Measurements from ENCODE around the gene MARK4. TPM values are rescaled to one million over a fixed set of nuclear protein-coding genes. Genes with fewer than 3 reads are reported as not detected.

MARK4 gene
- total RNA-seq (10 to 100 TPM; 14.2 to 53.3 (median 43.1) TPM), polyA plus RNA-seq (10 to 100 TPM; 24.6 to 51.5 TPM)
- long read RNA-seq, donor 1, partial matches to known transcripts = 13 of 21 reads
- long read RNA-seq, donor 1, other reads (novel, unspliced or antisense) = 8 of 21 reads
- long read RNA-seq, donor 2, partial matches to known transcripts = 12 of 14 reads
- long read RNA-seq, donor 2, other reads (novel, unspliced or antisense) = 0 of 14 reads
- long read RNA-seq, donor 3, transcript MARK4-201 (17 exons, 3,573 nt) = major isoform, 9 of 66 reads
- long read RNA-seq, donor 3, partial matches to known transcripts = 52 of 66 reads
- long read RNA-seq, donor 3, other reads (novel, unspliced or antisense) = 5 of 66 reads

DNA sequence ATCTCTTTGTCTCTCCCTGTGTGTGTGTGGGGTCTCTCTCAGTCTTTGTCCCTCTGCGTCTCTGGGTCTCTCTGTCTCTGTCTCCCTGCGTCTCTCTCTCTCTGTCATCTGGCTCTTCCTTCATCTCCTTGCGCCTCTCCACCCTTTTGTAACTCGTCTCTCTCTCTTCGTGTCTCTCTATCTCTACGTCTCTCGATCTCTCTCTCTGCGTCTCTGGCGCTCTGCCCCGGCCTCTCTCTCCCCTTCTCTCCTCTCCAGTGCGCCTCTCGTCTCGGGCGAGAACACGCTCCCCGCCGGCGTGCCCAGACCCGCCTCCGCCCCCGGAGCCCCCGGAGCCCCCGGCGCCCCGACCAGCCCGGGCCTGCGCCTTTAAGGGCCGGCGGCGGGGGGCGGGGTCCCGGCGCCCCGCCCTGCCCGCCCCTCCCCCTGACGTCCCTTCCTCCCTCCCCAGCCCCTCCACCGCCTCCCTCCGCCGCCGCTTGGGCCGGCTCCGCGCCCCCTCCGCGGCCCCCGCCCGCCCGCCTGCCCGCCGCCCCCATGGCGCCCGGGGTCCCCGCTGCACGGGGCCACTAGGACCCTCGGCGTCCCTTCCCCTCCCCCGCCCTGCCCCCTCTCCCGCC, at the start of gene MARK4:
Gene MARK4 (plus strand): TSS at position 440 of the 620 bp plus-strand sequence. CDS start 318 bp downstream, outside the sequence.
- H3K4me3 ChIP-seq = peak within 1 kb of the TSS; percentile 98
- H3K27me3 ChIP-seq = no peaks in the 10 kb centered on the region
- H3K4me1 ChIP-seq (ENCODE audit: insufficient read depth) = peaks cover 11% of the 10 kb centered on the region
- peak within 1 kb of the TSS; percentile 49 to 79 for H3K27ac ChIP-seq
- TF ChIP-seq EP300 (IDR thresholded peaks at IDR 0.05) (no peak), POLR2A (IDR thresholded peaks at IDR 0.05) (no peak)
- TF ChIP-seq, protein P1, sequence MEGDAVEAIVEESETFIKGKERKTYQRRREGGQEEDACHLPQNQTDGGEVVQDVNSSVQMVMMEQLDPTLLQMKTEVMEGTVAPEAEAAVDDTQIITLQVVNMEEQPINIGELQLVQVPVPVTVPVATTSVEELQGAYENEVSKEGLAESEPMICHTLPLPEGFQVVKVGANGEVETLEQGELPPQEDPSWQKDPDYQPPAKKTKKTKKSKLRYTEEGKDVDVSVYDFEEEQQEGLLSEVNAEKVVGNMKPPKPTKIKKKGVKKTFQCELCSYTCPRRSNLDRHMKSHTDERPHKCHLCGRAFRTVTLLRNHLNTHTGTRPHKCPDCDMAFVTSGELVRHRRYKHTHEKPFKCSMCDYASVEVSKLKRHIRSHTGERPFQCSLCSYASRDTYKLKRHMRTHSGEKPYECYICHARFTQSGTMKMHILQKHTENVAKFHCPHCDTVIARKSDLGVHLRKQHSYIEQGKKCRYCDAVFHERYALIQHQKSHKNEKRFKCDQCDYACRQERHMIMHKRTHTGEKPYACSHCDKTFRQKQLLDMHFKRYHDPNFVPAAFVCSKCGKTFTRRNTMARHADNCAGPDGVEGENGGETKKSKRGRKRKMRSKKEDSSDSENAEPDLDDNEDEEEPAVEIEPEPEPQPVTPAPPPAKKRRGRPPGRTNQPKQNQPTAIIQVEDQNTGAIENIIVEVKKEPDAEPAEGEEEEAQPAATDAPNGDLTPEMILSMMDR (IDR thresholded peaks at IDR 0.05) = no peak
- no peaks in the 10 kb centered on the region for H3K36me3 ChIP-seq
- intact Hi-C loops (cut with DNase I) = no loop called here
- peak; percentile 59 to 75 (median 70) for DNase-seq
- WGBS, 3 donors = 0 to 2% (median 1%) methylated on average over 33 to 58 of the region's 58 CpGs
- H3K9me3 ChIP-seq = no peaks in the 10 kb centered on the region

DNA sequence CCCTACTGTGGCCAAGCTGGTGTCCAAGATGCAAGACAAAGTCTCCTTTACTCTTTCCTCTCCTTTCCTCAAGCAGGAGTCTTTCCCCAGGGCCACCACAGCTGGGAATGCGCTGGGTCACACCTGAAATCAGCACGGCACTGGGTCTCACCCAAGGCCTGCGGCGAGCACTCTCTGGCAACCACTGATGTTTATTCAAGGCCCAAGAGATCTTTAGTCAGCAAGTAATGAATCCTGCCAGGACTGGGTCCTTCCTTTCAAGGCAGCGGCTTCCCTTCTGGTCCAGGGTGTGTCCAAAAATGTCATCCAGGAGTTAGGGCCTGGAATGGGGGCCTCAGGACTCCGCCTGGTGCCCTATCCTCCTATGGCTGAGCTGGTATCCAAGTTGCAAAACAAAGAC, 48.4 kb upstream of the MARK4 start:
- no peak for DNase-seq
- Histone ChIP-seq H3K4me3 (no peak overlapping the region), H3K27ac (no peak overlapping the region), H3K9me3 (no peaks in the 10 kb centered on the region), H3K27me3 (no peaks in the 10 kb centered on the region), H3K36me3 (no peaks in the 10 kb centered on the region), H3K4me1 (ENCODE audit: insufficient read depth) (no peaks in the 10 kb centered on the region)
- 91 to 96% (median 91%) methylated on average over 6 of the region's 6 CpGs for WGBS, 3 donors
- intact Hi-C loops (cut with DNase I) = no loop called here
- TF ChIP-seq EP300 (IDR thresholded peaks at IDR 0.05) (no peak), POLR2A (IDR thresholded peaks at IDR 0.05) (no peak)
- TF ChIP-seq, protein P1 (IDR thresholded peaks at IDR 0.05) = no peak

DNA sequence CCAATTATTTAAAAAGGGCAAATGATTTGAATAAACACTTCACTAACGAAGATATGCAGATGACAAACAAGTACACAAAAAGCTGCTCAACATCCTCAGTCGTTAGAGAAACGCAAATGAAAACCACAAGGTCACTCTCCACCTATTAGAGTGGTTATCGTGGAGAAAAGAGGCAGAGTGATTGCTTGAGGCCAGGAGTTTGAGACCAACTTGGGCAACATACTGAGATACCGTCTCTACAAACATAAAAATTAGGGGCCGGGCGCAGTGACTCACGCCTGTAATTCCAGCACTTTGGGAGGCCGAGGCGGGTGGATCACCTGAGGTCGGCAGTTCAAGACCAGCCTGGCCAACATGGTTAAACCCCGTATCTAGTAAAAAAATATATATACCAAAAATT, 45.3 kb upstream of the MARK4 start:
- DNase-seq = no peak
- Histone ChIP-seq H3K9me3 (no peaks in the 10 kb centered on the region), H3K27me3 (no peaks in the 10 kb centered on the region), H3K36me3 (no peaks in the 10 kb centered on the region), H3K27ac (no peak overlapping the region), H3K4me3 (no peak overlapping the region), H3K4me1 (ENCODE audit: insufficient read depth) (no peaks in the 10 kb centered on the region)
- TF ChIP-seq EP300 (IDR thresholded peaks at IDR 0.05) (no peak), POLR2A (IDR thresholded peaks at IDR 0.05) (no peak)
- TF ChIP-seq, protein P1 (IDR thresholded peaks at IDR 0.05) = no peak
- 82 to 87% (median 87%) methylated on average over 12 of the region's 12 CpGs for WGBS, 3 donors
- intact Hi-C loops (cut with DNase I) = no loop called here

DNA sequence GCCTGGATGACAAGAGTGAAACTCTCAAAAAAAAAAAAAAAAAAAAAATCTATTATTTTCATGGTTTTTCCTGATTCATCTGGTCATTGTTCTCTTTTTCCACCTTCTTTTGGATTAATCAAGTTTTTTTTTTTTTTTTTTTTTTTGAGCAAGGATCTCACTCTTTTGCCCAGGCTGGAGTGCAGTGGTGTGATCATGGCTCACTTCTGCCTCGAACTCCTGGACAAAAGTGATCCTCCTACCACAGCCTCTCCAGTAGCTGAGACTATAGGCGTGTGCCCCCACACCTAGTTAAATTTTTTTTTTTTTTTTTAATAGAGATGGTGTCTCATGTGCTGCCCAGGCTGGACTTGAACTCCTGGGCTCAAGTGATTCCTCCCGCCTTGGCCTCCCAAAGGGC, 44.7 kb upstream of the MARK4 start:
- Histone ChIP-seq H3K9me3 (no peaks in the 10 kb centered on the region), H3K4me1 (ENCODE audit: insufficient read depth) (no peaks in the 10 kb centered on the region), H3K27ac (no peak overlapping the region), H3K27me3 (no peaks in the 10 kb centered on the region), H3K4me3 (no peak overlapping the region), H3K36me3 (no peaks in the 10 kb centered on the region)
- 91 to 94% (median 93%) methylated on average over 3 of the region's 3 CpGs for whole genome bisulfite sequencing, 3 donors
- DNase-seq = no peak
- intact Hi-C loops (cut with DNase I) = no loop called here
- TF ChIP-seq POLR2A (IDR thresholded peaks at IDR 0.05) (no peak), EP300 (IDR thresholded peaks at IDR 0.05) (no peak)
- TF ChIP-seq, protein P1 (IDR thresholded peaks at IDR 0.05) = no peak

All from ovary (tissue), 10 donors.